GM12878 (cell line): ENCODE data around the gene CALB2. TPM values are rescaled to one million over a fixed set of nuclear protein-coding genes. Genes with fewer than 3 reads are reported as not detected.

ENCODE experiments used
- ATAC-seq: fragments of 200-7000 bp; cut with Tn5 transposase; 3 replicates; pipeline ENCODE4 v1.9.1; 2020; ENCODE audit warnings: mild to moderate bottlenecking, moderate library complexity
- BruUV-seq: library from RNA; stranded (reverse); fragments of 400-500 nt; replicated peaks from 2 replicates; lab custom pipeline; 2021; lab: Mats Ljungman, UMichigan
- CTCF ChIA-PET: fragments of 300-600 bp; sonication (Branson Sonifier 250); formaldehyde crosslinking; extraction: SDS; loops from one replicate; lab custom pipeline; 2021; ENCODE audit warnings: inconsistent platforms; lab: Yijun Ruan, JAX
- POLR2A ChIA-PET: fragments of 350-600 bp; formaldehyde crosslinking; extraction: SDS; loops from one replicate; lab custom pipeline; 2021; ENCODE audit warnings: inconsistent platforms; lab: Charles Lee
- RAD21 ChIA-PET: fragments of 300-600 bp; sonication (Branson Sonifier 250); formaldehyde crosslinking; loops from one replicate; lab custom pipeline; 2023; ENCODE audit warnings: antibody characterized with exemption; ENCODE audit not compliant: unreplicated experiment; lab: Charles Lee
- SMC1A ChIA-PET: fragments of 300-600 bp; sonication (Branson Sonifier 250); formaldehyde crosslinking; loops from one replicate; lab custom pipeline; 2023; ENCODE audit not compliant: unreplicated experiment, uncharacterized antibody; lab: Charles Lee
- DNase-seq: peaks from one replicate; pipeline ENCODE4 v3.0.0-alpha.2; 2011; ENCODE audit warnings: low read depth, low spot score
- FAIRE-seq: peaks from 3 replicates; lab custom pipeline; 2011; peaks lifted over from hg19 to GRCh38; lab: Jason Lieb, UNC
- H2AFZ ChIP-seq: 2 replicates; pipeline ENCODE4 v1.6.0; 2011; ENCODE audit warnings: low read depth, low read length, control low read depth; ENCODE audit not compliant: control insufficient read depth
- H3K27ac ChIP-seq: 2 replicates; pipeline ENCODE4 v1.5.1; 2011; ENCODE audit warnings: control low read depth; ENCODE audit not compliant: control insufficient read depth, insufficient read depth
- H3K27me3 ChIP-seq, 2 experiments: replicated peaks in 1 of 2; 2 replicates each; pipeline versions ENCODE4 v1.6.0 to v1.6.1; 2011; ENCODE audit warnings: low read length in 1 of 2; ENCODE audit not compliant: control insufficient read depth in 2 of 2, insufficient read depth in 2 of 2
- H3K36me3 ChIP-seq, 2 experiments: 2 replicates each; pipeline ENCODE4 v1.5.1; 2011; ENCODE audit warnings: low read length in 1 of 2; ENCODE audit not compliant: control insufficient read depth in 2 of 2, insufficient read depth in 2 of 2
- H3K4me1 ChIP-seq: 2 replicates; pipeline ENCODE4 v1.6.1; 2011; ENCODE audit warnings: mild to moderate bottlenecking, low read length, moderate library complexity, mixed read lengths; ENCODE audit not compliant: control insufficient read depth, insufficient read depth
- H3K4me2 ChIP-seq: 2 replicates; pipeline ENCODE4 v1.6.0; 2011; ENCODE audit warnings: control low read depth; ENCODE audit not compliant: control insufficient read depth, insufficient read depth
- H3K4me3 ChIP-seq: fragments of 200-600 bp; sonication (generic); 2 replicates; pipeline ENCODE4 v1.5.1; 2016
- H3K79me2 ChIP-seq: 2 replicates; pipeline ENCODE4 v1.6.0; 2011; ENCODE audit warnings: low read length; ENCODE audit not compliant: control insufficient read depth, insufficient read depth
- H3K9ac ChIP-seq: 2 replicates; pipeline ENCODE4 v1.8.0; 2011; ENCODE audit warnings: low read length, control low read depth, mixed read lengths; ENCODE audit not compliant: control insufficient read depth, insufficient read depth
- H3K9me3 ChIP-seq: replicated peaks from 3 replicates; pipeline ENCODE4 v1.5.1; 2011; ENCODE audit warnings: mild to moderate bottlenecking, low read length; ENCODE audit not compliant: control insufficient read depth, insufficient read depth
- H4K20me1 ChIP-seq: 2 replicates; pipeline ENCODE4 v1.6.0; 2011; ENCODE audit not compliant: control insufficient read depth, insufficient read depth
- ATF7 ChIP-seq: fragments of 450-650 bp; IDR thresholded peaks from 2 replicates; pipeline ENCODE4 v1.6.1; 2016; ENCODE audit warnings: low read depth, mild to moderate bottlenecking
- ZBTB11 ChIP-seq: fragments of 450-650 bp; formaldehyde crosslinking; IDR thresholded peaks from 2 replicates; pipeline ENCODE4 v1.5.0; 2022; ENCODE audit warnings: mild to moderate bottlenecking, missing genetic modification characterization
- ZNF274 ChIP-seq: IDR thresholded peaks from one replicate; pipeline ENCODE4 v1.8.0; 2011; ENCODE audit not compliant: insufficient read length, insufficient read depth
- WGBS: methylation state at CpG from one replicate; pipeline ENCODE4 v1.1.6; 2016; ENCODE audit warnings: low lambda C conversion rate; ENCODE audit not compliant: insufficient replicate concordance, insufficient coverage; ENCODE audit errors: missing lambda C conversion rate; 5-methylcytosine and 5-hydroxymethylcytosine counted together
- in situ Hi-C: fragments of 300-500 bp; cut with MboI; formaldehyde crosslinking; loops from 9 replicates; pipeline ENCODE4 v1.14.3; 2018; ENCODE audit warnings: mixed read lengths
- intact Hi-C: fragments of 100-400 bp; cut with micrococcal nuclease; formaldehyde crosslinking; loops from one replicate; pipeline ENCODE4 v1.14.2; 2022; ENCODE audit not compliant: unreplicated experiment
- polyA plus RNA-seq, 11 experiments: library from polyadenylated mRNA; depleted of rRNA in 4 of 11; unstranded in 6 of 11; stranded (reverse) in 5 of 11; fragments of >200 nt; fragmentation: Nextera tagmentation in 4 of 11; fragmentation: Illumina TruSeq in 1 of 11; extraction: Ambion mirVana in 4 of 11; extraction: Trizol in 1 of 11; gene quantifications; 1 replicate in 1 of 11; 2 replicates in 10 of 11; pipeline versions ENCODE4 v1.2.1 to v1.2.3, GENCODE V29; 2011 to 2016; ENCODE audit warnings: inconsistent platforms in 2 of 11, missing spikeins in 2 of 11, low read depth in 1 of 11
- total RNA-seq, 4 experiments: library from RNA; depleted of rRNA in 3 of 4; stranded (reverse); fragments of >200 nt in 3 of 4; fragmentation: Illumina TruSeq in 1 of 4; extraction: Trizol in 1 of 4; gene quantifications; 2 replicates each; pipeline versions ENCODE4 v1.2.1 to v1.2.3, GENCODE V29; 2013 to 2021
- TF ChIP-seq, protein P1 (sequence below): fragments of 450-650 bp; IDR thresholded peaks from 2 replicates; pipeline ENCODE4 v1.6.1; 2016; ENCODE audit warnings: mild to moderate bottlenecking

The CALB2 gene
- total and polyA plus RNA-seq, 10 of the 15 experiments (the other 5 are each of a cell fraction or from before 2014, with no cell fraction given): not detected

- TF ChIP-seq ZBTB11: no peak
- TF ChIP-seq, protein P1, sequence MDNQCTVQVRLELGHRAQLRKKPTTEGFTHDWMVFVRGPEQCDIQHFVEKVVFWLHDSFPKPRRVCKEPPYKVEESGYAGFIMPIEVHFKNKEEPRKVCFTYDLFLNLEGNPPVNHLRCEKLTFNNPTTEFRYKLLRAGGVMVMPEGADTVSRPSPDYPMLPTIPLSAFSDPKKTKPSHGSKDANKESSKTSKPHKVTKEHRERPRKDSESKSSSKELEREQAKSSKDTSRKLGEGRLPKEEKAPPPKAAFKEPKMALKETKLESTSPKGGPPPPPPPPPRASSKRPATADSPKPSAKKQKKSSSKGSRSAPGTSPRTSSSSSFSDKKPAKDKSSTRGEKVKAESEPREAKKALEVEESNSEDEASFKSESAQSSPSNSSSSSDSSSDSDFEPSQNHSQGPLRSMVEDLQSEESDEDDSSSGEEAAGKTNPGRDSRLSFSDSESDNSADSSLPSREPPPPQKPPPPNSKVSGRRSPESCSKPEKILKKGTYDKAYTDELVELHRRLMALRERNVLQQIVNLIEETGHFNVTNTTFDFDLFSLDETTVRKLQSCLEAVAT: no peak
Observed at GRCh38 chr16:71367241-71367976, 8.9 kb downstream of the CALB2 start (continued).

DNA sequence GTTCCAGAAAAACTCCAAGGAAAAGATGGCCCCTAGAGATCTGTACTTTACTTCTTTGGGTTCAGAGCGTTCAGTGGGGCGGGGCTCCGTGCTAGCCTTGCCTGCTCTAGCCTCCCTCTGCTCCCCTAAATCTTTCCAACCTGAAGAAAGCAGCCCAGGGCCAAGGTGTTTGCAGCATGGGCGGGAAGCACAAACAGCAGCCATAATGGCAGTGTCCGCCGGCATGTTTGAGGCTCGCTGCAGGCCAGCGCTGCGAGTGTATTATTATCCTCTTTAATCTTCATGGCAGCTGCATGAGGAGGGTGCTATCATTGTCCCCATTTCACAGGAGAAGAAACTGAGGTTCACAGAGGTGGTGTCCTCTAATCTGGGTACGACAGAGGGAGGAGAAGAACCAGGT lies 10.4 kb downstream of the CALB2 start:
- FAIRE-seq (no peak), ATAC-seq (no peak), DNase-seq (no peak)
- BruUV-seq: no TSS peak
- Histone ChIP-seq H2AFZ (no peak overlapping the region), H4K20me1 (no peaks in the 10 kb centered on the region), H3K9ac (no peak overlapping the region), H3K4me3 (no peak overlapping the region), H3K4me1 (no peaks in the 10 kb centered on the region), H3K79me2 (no peaks in the 10 kb centered on the region), H3K4me2 (no peak overlapping the region), H3K27me3 (peaks cover 0 to 3% of the 10 kb centered on the region in 2 experiments; a peak in 3 of 4 replicates), H3K9me3 (no peaks in the 10 kb centered on the region), H3K27ac (no peak overlapping the region), H3K36me3 (no peaks in the 10 kb centered on the region)
- ChIA-PET POLR2A (no interaction called here), SMC1A (no interaction called here), RAD21 (no interaction called here), CTCF (no interaction called here)
- in situ Hi-C loops: no loop called here
- intact Hi-C loops: loop anchor here (1.0 kb wide), 1 partner anchor 21 kb away; no protein-coding TSS in a partner anchor
- 69% methylated on average over 10 of the region's 10 CpGs for WGBS
- TF ChIP-seq ZNF274: no peak
- no peak for TF ChIP-seq ATF7
